Activated gamma-delta T cell treated with Interleukin-2 at 50 U/mL for 16 hours (primary cell): Measurements from ENCODE around the gene MPZ.
"Not testable (repeated sequence)": the region's sequence is repeated elsewhere in the genome, so short reads cannot be mapped to it uniquely, and the experiment has no call there.

Experiments used
- DNase-seq: peaks from one replicate; pipeline ENCODE4 v3.0.0-alpha.2; 2020

The MPZ gene

DNA sequence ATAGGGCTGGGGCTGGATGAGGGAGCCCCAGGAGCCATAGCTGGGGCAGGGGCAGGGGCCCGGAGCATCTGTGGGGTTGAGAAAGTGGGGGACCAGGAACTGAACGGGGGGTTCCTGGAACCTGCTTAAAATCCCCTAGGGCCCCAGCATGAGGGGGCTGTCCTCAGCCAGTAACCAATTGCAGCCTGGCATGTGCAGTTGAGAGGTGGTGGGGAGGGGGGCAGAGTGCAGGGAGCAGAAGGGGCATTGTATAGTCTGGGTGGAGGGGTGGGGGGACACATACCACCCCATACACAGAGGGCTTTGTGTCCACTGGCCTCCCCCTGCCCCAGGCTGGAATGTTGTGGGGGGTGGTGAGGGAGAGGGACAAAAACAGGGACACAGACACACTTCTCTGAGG lies at the start of gene MPZ:
MPZ (minus strand) TSS at position 101 of the 400 bp plus-strand sequence; CDS start at position 38, 63 bp downstream.
- DNase-seq = no peak

- no peak for DNase-seq
Measured at GRCh38 chr1:161359291-161359690, 49.5 kb upstream of the MPZ start.

- no peak for DNase-seq
Measured at GRCh38 chr1:161357073-161357472, 47.3 kb upstream of the MPZ start.

DNA sequence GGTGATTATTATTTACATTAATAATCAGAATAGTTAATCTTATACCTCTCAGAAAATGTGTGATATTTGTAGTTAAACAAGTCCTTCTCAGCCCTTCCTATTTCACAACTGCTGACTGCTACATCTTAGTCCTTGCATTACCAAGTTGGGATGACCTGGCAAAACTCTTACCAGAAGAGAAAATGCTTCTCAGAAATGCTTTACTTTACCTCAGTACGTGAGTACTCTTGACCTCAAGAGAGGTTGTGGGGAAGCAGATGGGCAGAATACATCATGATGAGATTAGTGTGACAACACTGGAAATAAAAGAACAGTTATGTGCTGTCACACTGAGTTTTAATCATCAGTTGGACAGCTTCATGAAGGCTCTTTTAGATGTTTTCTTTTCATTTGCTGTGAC lies 41.7 kb upstream of the MPZ start:
- DNase-seq = no peak

DNA sequence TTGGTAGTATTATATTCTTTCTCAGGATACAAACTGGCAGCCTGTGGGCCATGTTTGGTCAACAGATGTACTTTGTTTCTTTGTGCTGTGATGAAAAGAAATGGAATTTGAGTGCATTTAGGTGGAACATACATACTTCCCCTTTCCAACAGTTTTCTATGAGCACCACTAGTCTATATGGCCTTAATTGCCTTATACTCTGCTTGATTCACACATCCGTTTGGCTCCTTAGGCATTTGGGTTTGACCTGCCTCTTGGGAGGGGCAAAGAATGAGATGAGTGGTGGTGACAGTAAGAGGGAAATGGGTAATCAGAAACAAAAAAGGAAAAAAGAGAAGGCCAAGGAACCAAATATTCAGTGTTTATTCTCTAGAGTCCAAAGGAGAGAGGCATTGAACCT lies 40.9 kb upstream of the MPZ start:
- no peak for DNase-seq

DNA sequence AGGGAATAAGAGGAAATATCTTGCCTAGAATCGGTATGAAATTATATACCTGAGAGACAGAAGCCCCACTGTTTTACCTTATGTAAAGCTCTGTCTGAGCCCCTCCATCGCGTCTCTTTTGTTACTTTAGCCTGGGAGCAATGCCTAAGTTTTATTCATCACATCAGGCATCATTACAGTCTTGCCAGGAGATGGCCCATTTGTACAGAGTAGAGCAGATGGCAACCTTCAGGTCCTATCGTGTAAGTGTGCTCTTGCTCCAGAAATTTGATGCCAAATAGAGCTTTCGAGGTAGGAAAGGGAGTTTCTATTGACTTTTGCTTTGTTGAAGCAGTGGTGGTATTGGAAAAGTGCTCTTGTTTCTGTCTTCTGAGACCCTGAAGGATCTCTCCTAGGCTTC lies 33.1 kb upstream of the MPZ start:
- no peak for DNase-seq

GRCh38 chr1:161342177-161342576 lies 32.4 kb upstream of the MPZ start:
- DNase-seq = no peak

DNA sequence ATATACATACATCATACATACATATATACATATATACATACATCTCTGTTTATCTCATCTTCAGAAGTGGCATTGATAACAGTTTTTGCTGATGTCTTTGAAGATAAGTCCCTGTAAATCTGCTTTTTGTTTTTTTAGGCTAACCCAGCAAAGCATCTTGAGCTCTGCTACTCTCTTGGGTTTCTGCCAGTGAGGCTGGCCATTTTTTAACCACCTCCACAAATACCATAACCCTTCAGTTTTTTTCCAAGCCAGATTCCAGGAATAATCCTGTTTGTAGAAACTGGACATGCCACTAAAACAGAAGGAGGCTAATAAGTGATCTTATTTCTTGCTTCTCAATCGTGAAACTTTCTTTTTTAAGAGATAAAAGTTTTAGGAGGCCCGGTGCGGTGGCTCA lies 26.0 kb upstream of the MPZ start:
- DNase-seq = no peak

GRCh38 chr1:161333166-161333565 lies 23.4 kb upstream of the MPZ start:
- DNase-seq = no peak

GRCh38 chr1:161330346-161330745 lies 20.6 kb upstream of the MPZ start:
- DNase-seq = no peak

DNA sequence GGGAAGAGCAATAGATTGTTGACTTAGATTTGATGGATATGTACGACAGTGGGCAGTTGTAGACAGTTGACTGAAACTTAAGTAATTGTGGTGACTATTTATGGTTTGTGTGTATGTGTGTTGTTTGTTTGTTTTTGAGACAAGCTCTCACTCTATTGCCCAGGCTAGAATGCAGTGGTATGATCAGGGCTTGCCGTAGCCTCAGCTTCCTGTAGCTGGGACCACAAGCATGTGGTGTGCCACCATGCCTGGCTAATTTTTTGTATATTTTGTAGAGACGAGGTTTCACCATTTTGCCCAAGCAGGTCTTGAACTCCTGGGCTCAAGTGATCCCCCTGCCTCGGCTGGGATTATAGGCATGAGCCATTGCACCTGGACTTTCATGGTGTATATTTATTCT lies 14.3 kb upstream of the MPZ start:
- DNase-seq = peak; percentile 14

- DNase-seq = not testable (repeated sequence)
Measured at GRCh38 chr1:161315841-161316674, 6.3 kb upstream of the MPZ start.

DNA sequence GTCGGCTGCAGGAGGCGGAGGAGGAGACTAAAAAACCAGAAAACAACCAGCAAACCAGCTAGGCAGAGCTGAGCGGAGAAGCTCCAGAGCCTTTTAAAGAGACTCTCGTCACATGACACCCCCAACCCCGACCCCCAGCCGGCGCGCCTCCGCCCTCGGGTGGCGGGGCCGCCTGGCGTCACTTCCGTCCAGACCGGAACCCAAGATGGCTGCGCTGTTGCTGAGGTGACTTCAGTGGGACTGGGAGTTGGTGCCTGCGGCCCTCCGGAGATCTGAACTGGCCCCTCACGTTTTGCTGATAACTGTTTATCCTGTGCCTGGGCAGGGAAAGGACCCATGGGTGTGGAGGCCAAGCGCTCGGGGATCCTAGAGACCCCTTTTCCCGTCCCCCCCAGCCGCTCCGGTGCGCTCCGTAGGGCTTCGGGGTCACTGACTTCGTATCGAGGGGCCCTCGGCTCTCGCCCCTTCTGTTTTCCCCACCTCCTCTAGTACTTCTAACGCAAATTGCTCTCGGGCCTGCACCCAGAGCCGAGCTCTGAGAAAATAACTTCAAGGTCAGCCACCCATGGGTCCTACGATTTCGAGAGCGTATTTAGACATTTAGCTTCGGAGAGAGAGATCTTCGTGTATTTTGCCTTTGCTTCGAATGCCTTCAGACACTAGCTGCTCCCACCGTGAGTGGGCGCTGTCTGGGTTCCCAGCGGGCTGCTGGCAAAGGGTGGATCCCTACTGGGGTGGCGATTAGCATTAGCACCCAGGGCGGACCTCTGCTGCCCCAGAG lies 4.6 kb upstream of the MPZ start, which contains the start of gene SDHC:
SDHC (plus strand) TSS at position 181 of the 781 bp plus-strand sequence; CDS start at position 206, 25 bp downstream.
- peak; percentile 90 for DNase-seq

GRCh38 chr1:161313554-161314200 lies 3.9 kb upstream of the MPZ start:
- no peak for DNase-seq

DNA sequence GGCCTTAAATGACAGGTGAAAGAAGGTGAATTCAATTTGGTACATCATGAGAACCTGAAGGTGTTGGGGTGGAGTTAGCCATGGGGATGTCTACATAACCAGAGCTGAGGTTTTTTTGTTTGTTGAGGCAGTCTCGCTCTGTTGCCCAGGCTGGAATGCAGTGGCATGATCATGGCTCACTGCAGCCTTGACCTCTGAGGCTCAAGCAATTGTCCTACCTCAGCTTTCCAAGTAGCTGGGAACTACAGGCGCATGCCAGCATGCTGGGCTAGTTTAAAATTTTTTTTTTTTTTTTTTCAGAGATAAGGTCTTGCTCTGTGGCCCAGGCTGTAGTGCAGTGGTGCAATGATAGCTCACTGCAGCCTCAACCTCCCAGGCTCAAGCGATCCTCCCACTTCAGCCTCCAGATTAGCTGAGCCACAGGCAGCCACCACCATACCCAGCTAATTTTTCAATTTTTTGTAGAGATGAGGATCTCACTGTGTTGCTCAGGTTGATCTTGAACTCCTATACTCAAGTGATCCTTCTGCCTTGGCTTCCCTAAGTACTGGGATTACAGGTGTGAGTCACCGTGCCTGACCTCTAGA lies 1.9 kb upstream of the MPZ start:
- no peak for DNase-seq

DNA sequence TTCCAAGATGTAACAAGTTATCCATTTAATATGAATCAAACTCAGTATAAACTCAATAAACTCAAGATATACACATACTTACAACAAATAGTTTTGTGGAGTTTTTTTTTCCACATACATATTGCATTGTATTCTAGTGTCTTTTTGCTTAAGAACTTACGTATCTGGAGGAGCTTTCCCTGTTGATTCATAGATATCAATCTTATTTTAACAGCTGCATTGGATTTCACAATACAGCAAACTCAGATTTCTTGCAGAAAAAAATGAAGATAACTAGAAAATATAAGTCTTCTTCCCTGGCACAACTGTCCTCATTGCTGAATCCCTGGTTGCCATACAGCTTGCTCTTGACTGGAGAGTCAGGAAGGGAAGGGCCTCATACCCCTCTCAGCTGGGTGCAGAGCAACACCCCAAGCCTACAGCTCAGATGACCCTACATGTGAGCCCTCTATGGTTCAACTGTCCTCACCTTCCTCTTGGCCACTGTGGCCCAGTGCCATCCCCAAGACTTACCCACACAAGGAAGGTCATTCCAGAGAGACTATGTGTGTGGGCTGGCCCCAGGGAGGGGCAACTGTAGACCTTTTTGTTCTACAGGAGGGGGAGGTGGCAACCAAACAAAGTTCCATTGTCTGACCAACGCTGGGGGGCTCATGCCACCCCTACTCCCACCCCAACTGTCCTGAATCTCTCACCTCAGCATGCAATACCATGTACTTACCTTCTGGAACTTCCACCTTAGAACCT lies 1.7 kb downstream of the MPZ start:
- no peak for DNase-seq

GRCh38 chr1:161307230-161307768 lies 2.5 kb downstream of the MPZ start:
- DNase-seq = no peak

DNA sequence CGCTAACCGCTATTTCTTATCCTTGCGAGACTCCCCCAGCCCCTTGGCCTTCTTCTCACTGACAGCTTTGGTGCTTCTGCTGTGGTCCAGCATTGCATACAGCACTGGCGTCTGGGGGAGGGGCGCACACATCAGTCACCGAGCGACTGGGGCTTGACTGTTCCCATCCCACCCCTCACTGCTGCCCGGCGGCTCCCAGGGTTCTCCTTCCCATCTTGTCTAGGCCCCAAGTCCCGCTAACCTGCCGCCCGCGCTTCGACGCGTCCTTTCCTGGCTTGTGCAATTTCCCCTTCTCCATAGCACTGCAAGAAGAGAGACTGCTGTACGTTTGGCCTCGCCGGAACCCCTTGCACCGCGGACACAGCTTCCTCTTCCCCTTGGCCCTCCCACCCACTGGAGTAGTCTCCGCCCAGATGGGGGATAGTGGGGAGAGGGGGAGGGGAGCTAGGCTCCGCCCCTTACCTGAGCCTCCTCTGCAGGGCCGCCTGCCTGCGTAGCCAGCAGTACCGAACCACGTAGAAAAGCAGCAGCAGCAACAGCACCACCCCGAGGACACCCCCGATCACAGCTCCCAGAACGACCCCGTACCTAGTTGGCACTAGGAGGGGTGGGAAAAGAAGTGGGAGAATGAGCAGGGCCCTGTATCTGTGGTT lies 3.8 kb downstream of the MPZ start:
- peak; percentile 87 for DNase-seq

GRCh38 chr1:161304927-161305866 lies 4.6 kb downstream of the MPZ start:
- no peak for DNase-seq

GRCh38 chr1:161300478-161300877 lies 9.3 kb downstream of the MPZ start:
- DNase-seq = no peak
